ENCODE measurements around the gene TRIM34. TPM values are rescaled to one million over a fixed set of nuclear protein-coding genes. Genes with fewer than 3 reads are reported as not detected.

Gene TRIM34
- total and polyA plus RNA-seq, 2 donors (not counting 1 experiment from before 2014, with no cell fraction given), result 21.9 to 29.1 TPM

DNA sequence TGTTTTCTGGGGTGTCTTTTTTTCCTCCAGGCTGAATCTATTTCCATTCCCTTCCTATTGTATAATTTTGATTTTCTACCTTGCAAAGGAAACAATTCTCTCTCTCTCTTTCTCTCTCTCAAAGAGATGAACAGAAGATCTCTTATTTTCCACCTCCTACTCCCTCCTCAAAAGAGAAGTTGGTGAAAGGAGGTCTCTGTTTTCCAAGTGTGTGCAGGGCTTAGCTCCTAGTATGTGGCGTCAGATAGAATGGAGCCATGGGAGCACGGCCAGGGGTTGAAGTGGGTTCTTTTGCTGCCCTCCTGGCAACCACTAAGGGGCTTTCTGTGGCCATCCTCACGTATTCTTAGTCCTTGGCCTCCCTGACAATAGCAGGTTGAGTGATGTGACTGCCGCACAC, 480 bp downstream of the TRIM34 start:
- Histone ChIP-seq H3K4me1 (ENCODE audit: control insufficient read depth in 2 of 2, insufficient read depth in 2 of 2, low read length in 2 of 2) (peaks cover 22 to 24% of the 10 kb centered on the region in 2 donors), H3K9me3 (ENCODE audit: control extremely low read depth in 1 of 3, control insufficient read depth in 2 of 3, insufficient read depth in 1 of 3, low read length in 2 of 3) (no peaks in the 10 kb centered on the region), H3K27me3 (replicated peaks in 1 of 4; ENCODE audit: control extremely low read depth in 1 of 4, control insufficient read depth in 3 of 4, insufficient read depth in 4 of 4, low read length in 3 of 4) (no peaks in the 10 kb centered on the region), H3K9ac (ENCODE audit: low read length) (peak overlapping the region; percentile 78), H3K4me2 (replicated peaks; ENCODE audit: low read depth, low read length, poor library complexity, severe bottlenecking) (peak overlapping the region; percentile 89), H3K27ac (ENCODE audit: low read length in 2 of 2) (peak overlapping the region; percentile 63 to 89), H2AFZ (ENCODE audit: insufficient read depth, low read depth, low read length, poor library complexity, severe bottlenecking) (peak overlapping the region; percentile 92), H4K20me1 (ENCODE audit: control insufficient read depth, insufficient read depth, low read length, poor library complexity, severe bottlenecking) (no peaks in the 10 kb centered on the region), H3K36me3 (replicated peaks in 1 of 2; ENCODE audit: control extremely low read depth in 1 of 2, control insufficient read depth in 1 of 2, extremely low read depth in 1 of 2, insufficient read depth in 2 of 2, low read length in 1 of 2) (no peaks in the 10 kb centered on the region), H3K4me3 (ENCODE audit: control extremely low read depth in 1 of 5, extremely low read depth in 1 of 5, insufficient read depth in 1 of 5, low read depth in 2 of 5, low read length in 4 of 5) (peak overlapping the region; percentile 44 to 83 (median 73)), H3K79me2 (ENCODE audit: control insufficient read depth, insufficient read depth, low read length) (peaks cover 59% of the 10 kb centered on the region)
- intact Hi-C loops (cut with micrococcal nuclease), result loop anchor here (1.0 to 2.0 kb wide), 2 partner anchors 64 to 610 kb away; partner anchors contain the start of genes FHIP1B and TRIM22
- Mint-ChIP-seq H3K9me3 (ENCODE audit: insufficient read depth) (no peaks in the 10 kb centered on the region), H3K4me1 (peaks cover 48% of the 10 kb centered on the region), H3K4me3 (peak overlapping the region; percentile 95), H3K27ac (peak overlapping the region; percentile 96), H3K27me3 (no peaks in the 10 kb centered on the region)
- WGBS (ENCODE audit: insufficient coverage), result 35% methylated on average over 4 of the region's 4 CpGs
- no peak for ATAC-seq (ENCODE audit: low read depth)
- no peak for DNase-seq
- POLR2A ChIA-PET, result interaction anchor here (1.2 to 1.4 kb wide), 2 partner anchors 16 to 58 kb away, joined by 3 read pairs; no protein-coding TSS in a partner anchor
- CTCF ChIA-PET, result interaction anchor here (1.1 to 1.5 kb wide), 3 partner anchors 25 to 59 kb away, joined by 3 to 7 read pairs (median 5); partner anchors contain the start of gene TRIM5
- TF ChIP-seq, protein P1, sequence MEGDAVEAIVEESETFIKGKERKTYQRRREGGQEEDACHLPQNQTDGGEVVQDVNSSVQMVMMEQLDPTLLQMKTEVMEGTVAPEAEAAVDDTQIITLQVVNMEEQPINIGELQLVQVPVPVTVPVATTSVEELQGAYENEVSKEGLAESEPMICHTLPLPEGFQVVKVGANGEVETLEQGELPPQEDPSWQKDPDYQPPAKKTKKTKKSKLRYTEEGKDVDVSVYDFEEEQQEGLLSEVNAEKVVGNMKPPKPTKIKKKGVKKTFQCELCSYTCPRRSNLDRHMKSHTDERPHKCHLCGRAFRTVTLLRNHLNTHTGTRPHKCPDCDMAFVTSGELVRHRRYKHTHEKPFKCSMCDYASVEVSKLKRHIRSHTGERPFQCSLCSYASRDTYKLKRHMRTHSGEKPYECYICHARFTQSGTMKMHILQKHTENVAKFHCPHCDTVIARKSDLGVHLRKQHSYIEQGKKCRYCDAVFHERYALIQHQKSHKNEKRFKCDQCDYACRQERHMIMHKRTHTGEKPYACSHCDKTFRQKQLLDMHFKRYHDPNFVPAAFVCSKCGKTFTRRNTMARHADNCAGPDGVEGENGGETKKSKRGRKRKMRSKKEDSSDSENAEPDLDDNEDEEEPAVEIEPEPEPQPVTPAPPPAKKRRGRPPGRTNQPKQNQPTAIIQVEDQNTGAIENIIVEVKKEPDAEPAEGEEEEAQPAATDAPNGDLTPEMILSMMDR (IDR thresholded peaks at IDR 0.05), result no peak
- TF ChIP-seq EZH2 (IDR thresholded peaks at IDR 0.05; ENCODE audit: borderline replicate concordance, insufficient read depth, low read depth, low read length, poor library complexity, severe bottlenecking), result no peak

DNA sequence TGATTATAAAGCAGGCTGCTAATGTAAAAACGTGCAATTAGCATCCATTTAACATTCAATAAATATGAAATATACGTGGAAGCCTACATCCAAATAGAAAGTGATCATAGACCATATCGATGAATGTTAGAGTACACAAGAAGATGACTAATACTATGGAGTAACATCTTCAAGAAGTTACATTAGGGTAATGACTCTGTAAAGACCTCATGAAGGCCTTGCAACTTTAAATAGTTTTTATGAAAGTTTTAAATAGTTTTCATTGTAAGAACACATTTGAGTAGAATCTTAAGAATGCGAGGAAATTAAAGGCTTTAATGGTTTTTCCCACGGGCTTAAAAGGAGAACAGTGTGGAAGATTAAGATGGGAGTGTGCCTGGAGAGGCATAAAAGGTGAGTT, 1.4 kb downstream of the TRIM34 start:
- Histone ChIP-seq H3K4me2 (replicated peaks; ENCODE audit: low read depth, low read length, poor library complexity, severe bottlenecking) (peak overlapping the region; percentile 89), H3K4me3 (ENCODE audit: control extremely low read depth in 1 of 5, extremely low read depth in 1 of 5, insufficient read depth in 1 of 5, low read depth in 2 of 5, low read length in 4 of 5) (peak overlapping the region in 1 of 5 experiments; percentile 73)
- POLR2A ChIA-PET, result interaction anchor here (0.8 kb wide), 1 partner anchor 58 kb away, joined by 3 read pairs; the partner anchor contains the start of gene TRIM5

More for the DNA sequence above, 1.4 kb downstream of the TRIM34 start:
- H2AFZ ChIP-seq (ENCODE audit: insufficient read depth, low read depth, low read length, poor library complexity, severe bottlenecking), result no peak overlapping the region
- 100% methylated on average over 2 of the region's 5 CpGs for WGBS (ENCODE audit: insufficient coverage)
- no peaks in the 10 kb centered on the region for H3K27me3 ChIP-seq (replicated peaks in 1 of 4; ENCODE audit: control extremely low read depth in 1 of 4, control insufficient read depth in 3 of 4, insufficient read depth in 4 of 4, low read length in 3 of 4)
- no peaks in the 10 kb centered on the region for H3K27me3 Mint-ChIP-seq
- H3K4me1 ChIP-seq (ENCODE audit: control insufficient read depth in 2 of 2, insufficient read depth in 2 of 2, low read length in 2 of 2), result peaks cover 26 to 27% of the 10 kb centered on the region in 2 donors
- H3K27ac Mint-ChIP-seq, result peak overlapping the region; percentile 96
- H3K27ac ChIP-seq (ENCODE audit: low read length in 2 of 2), result peak overlapping the region in 1 of 2 donors; percentile 89
- no peak for ATAC-seq (ENCODE audit: low read depth)
- no peak overlapping the region for H3K9ac ChIP-seq (ENCODE audit: low read length)
- no peaks in the 10 kb centered on the region for H4K20me1 ChIP-seq (ENCODE audit: control insufficient read depth, insufficient read depth, low read length, poor library complexity, severe bottlenecking)
- no peaks in the 10 kb centered on the region for H3K9me3 Mint-ChIP-seq (ENCODE audit: insufficient read depth)
- no peak for TF ChIP-seq EZH2 (IDR thresholded peaks at IDR 0.05; ENCODE audit: borderline replicate concordance, insufficient read depth, low read depth, low read length, poor library complexity, severe bottlenecking)
- TF ChIP-seq, protein P1 (IDR thresholded peaks at IDR 0.05), result no peak
- H3K4me1 Mint-ChIP-seq, result peaks cover 52% of the 10 kb centered on the region
- intact Hi-C loops (cut with micrococcal nuclease), result no loop called here
- H3K79me2 ChIP-seq (ENCODE audit: control insufficient read depth, insufficient read depth, low read length), result peaks cover 66% of the 10 kb centered on the region
- H3K4me3 Mint-ChIP-seq, result peak overlapping the region; percentile 95
- H3K36me3 ChIP-seq (replicated peaks in 1 of 2; ENCODE audit: control extremely low read depth in 1 of 2, control insufficient read depth in 1 of 2, extremely low read depth in 1 of 2, insufficient read depth in 2 of 2, low read length in 1 of 2), result no peaks in the 10 kb centered on the region
- CTCF ChIA-PET, result no interaction called here
- no peak for DNase-seq
- H3K9me3 ChIP-seq (ENCODE audit: control extremely low read depth in 1 of 3, control insufficient read depth in 2 of 3, insufficient read depth in 1 of 3, low read length in 2 of 3), result no peaks in the 10 kb centered on the region
